HCT116 (cell line): Measurements from ENCODE around the gene MORN1. TPM values are rescaled to one million over a fixed set of nuclear protein-coding genes. Genes with fewer than 3 reads are reported as not detected.

Experiments used
- ATAC-seq: fragments of 200-7000 bp; cut with Tn5 transposase; 2 replicates; pipeline ENCODE4 v1.9.1; 2020; ENCODE audit warnings: mild to moderate bottlenecking, moderate library complexity
- BruUV-seq: library from RNA; stranded (reverse); fragments of 400-500 nt; replicated peaks from 2 replicates; lab custom pipeline; 2021; lab: Mats Ljungman, UMichigan
- CTCF ChIA-PET: fragments of 300-600 bp; sonication (Branson Sonifier 250); formaldehyde crosslinking; loops from one replicate; lab custom pipeline; 2021; ENCODE audit warnings: antibody characterized with exemption; lab: Charles Lee
- POLR2A ChIA-PET: fragments of 300-600, 350-600 bp; sonication (Branson Sonifier 250); formaldehyde crosslinking; loops from one replicate; lab custom pipeline; 2021; ENCODE audit warnings: antibody characterized with exemption; lab: Charles Lee
- RAD21 ChIA-PET, 2 experiments: fragments of 300-600 bp; sonication (Branson Sonifier 250); formaldehyde crosslinking; loops; one replicate each; lab custom pipeline; 2023; ENCODE audit warnings: low total read pairs in 2 of 2; ENCODE audit not compliant: uncharacterized antibody in 2 of 2, unreplicated experiment in 2 of 2, low non-redundant PET in 1 of 2; lab: Charles Lee
- DNase-seq: peaks from one replicate; pipeline ENCODE4 v3.0.0-alpha.2; 2010; ENCODE audit warnings: low read depth, low spot score
- H2AFZ ChIP-seq: fragments of 200-600 bp; shearing (Covaris generic), sonication (generic); 2 replicates; pipeline ENCODE4 v1.6.1; 2017; ENCODE audit warnings: low read depth, mixed run types, mixed read lengths, antibody characterized with exemption, low read length; ENCODE audit not compliant: poor library complexity, severe bottlenecking
- H3K27ac ChIP-seq: 2 replicates; pipeline ENCODE4 v1.5.1; 2012; ENCODE audit warnings: low read depth, low read length
- H3K27me3 ChIP-seq: fragments of 200-600 bp; sonication (generic); 2 replicates; pipeline ENCODE4 v1.6.1; 2016; ENCODE audit warnings: mixed run types, low read length, mixed read lengths; ENCODE audit not compliant: insufficient read depth
- H3K36me3 ChIP-seq, 2 experiments: fragments of 200-500 bp in 1 of 2; fragments of 200-600 bp in 1 of 2; sonication (Bioruptor generic) in 1 of 2; sonication (generic) in 1 of 2; 2 replicates each; pipeline versions ENCODE4 v1.5.1 to v1.6.1; 2014 to 2016; ENCODE audit warnings: low read length in 2 of 2, inconsistent platforms in 1 of 2, mixed read lengths in 1 of 2, mixed run types in 1 of 2; ENCODE audit not compliant: insufficient read depth in 2 of 2, control insufficient read depth in 1 of 2
- H3K4me1 ChIP-seq, 2 experiments: fragments of 200-600 bp in 1 of 2; sonication (generic) in 1 of 2; 2 replicates each; pipeline versions ENCODE4 v1.5.1 to v1.6.1; 2012 to 2017; ENCODE audit warnings: low read length in 2 of 2, inconsistent platforms in 1 of 2, mild to moderate bottlenecking in 1 of 2, mixed read lengths in 1 of 2, mixed run types in 1 of 2, moderate library complexity in 1 of 2; ENCODE audit not compliant: insufficient read depth in 2 of 2, control insufficient read depth in 1 of 2
- H3K4me2 ChIP-seq: fragments of 200-600 bp; sonication (generic); 2 replicates; pipeline ENCODE4 v1.6.1; 2017; ENCODE audit warnings: mixed run types, low read length, mixed read lengths
- H3K4me3 ChIP-seq, 2 experiments: fragments of 200-600 bp in 1 of 2; sonication (generic) in 1 of 2; replicated peaks in 1 of 2; 2 replicates each; pipeline ENCODE4 v1.5.1; 2011 to 2016; ENCODE audit warnings: low read length in 2 of 2, control low read depth in 1 of 2, low read depth in 1 of 2, mild to moderate bottlenecking in 1 of 2, mixed read lengths in 1 of 2, mixed run types in 1 of 2
- H3K79me2 ChIP-seq: fragments of 200-600 bp; sonication (generic); 2 replicates; pipeline ENCODE4 v1.6.1; 2017; ENCODE audit warnings: mild to moderate bottlenecking, mixed run types, low read length, moderate library complexity, mixed read lengths; ENCODE audit not compliant: insufficient read depth
- H3K9ac ChIP-seq: fragments of 200-600 bp; sonication (generic); 2 replicates; pipeline ENCODE4 v1.6.1; 2016; ENCODE audit warnings: low read length, mixed read lengths
- H3K9me2 ChIP-seq: fragments of 200-600 bp; sonication (generic), shearing (Covaris generic); 2 replicates; pipeline ENCODE4 v1.6.1; 2017; ENCODE audit warnings: mixed run types, mild to moderate bottlenecking, moderate library complexity; ENCODE audit not compliant: insufficient read depth
- H3K9me3 ChIP-seq, 2 experiments: fragments of 200-500 bp in 1 of 2; fragments of 200-600 bp in 1 of 2; sonication (Bioruptor generic) in 1 of 2; sonication (generic) in 1 of 2; 2 replicates each; pipeline ENCODE4 v1.6.1; 2014 to 2017; ENCODE audit warnings: low read length in 2 of 2, mixed read lengths in 2 of 2, inconsistent platforms in 1 of 2, low read depth in 1 of 2, mild to moderate bottlenecking in 1 of 2, mixed run types in 1 of 2, moderate library complexity in 1 of 2; ENCODE audit not compliant: control insufficient read depth in 1 of 2, insufficient read depth in 1 of 2
- H4K20me1 ChIP-seq: fragments of 200-600 bp; sonication (generic), shearing (Covaris generic); 2 replicates; pipeline ENCODE4 v1.6.1; 2017; ENCODE audit warnings: mixed run types, mild to moderate bottlenecking, moderate library complexity; ENCODE audit not compliant: insufficient read depth
- EGR1 ChIP-seq: IDR thresholded peaks from 2 replicates; pipeline ENCODE4 v1.6.1; 2012; ENCODE audit warnings: low read depth
- POLR2AphosphoS5 ChIP-seq: IDR thresholded peaks from 2 replicates; pipeline ENCODE4 v1.6.1; 2011; ENCODE audit warnings: mild to moderate bottlenecking, low read depth, low read length, moderate library complexity
- ZBTB33 ChIP-seq: IDR thresholded peaks from 2 replicates; pipeline ENCODE4 v1.6.1; 2011; ENCODE audit warnings: mild to moderate bottlenecking, low read length, moderate library complexity; ENCODE audit not compliant: insufficient replicate concordance; ENCODE audit errors: extremely low read depth
- ZFX ChIP-seq: fragments of 450-650 bp; IDR thresholded peaks from 2 replicates; pipeline ENCODE4 v1.6.1; 2017
- intact Hi-C: fragments of 100-400 bp; cut with micrococcal nuclease; formaldehyde crosslinking; loops from 2 replicates; pipeline ENCODE4 v1.10.0; 2022
- total RNA-seq: library from RNA; stranded (reverse); gene quantifications from one replicate; pipeline ENCODE4 v1.2.1, GENCODE V29; 2021; ENCODE audit not compliant: unreplicated experiment
- TF ChIP-seq, protein P1 (sequence below), 3 experiments: fragments of 200-600 bp in 1 of 3; sonication (generic) in 1 of 3; IDR thresholded peaks in 2 of 3; conservative IDR thresholded peaks in 1 of 3; 2 replicates each; pipeline ENCODE4 v1.5.1; 2012 to 2017; ENCODE audit warnings: low read depth in 2 of 3, low read length in 2 of 3, antibody characterized with exemption in 1 of 3, borderline replicate concordance in 1 of 3, control low read depth in 1 of 3, mild to moderate bottlenecking in 1 of 3, mixed read lengths in 1 of 3, mixed run types in 1 of 3, moderate library complexity in 1 of 3; ENCODE audit not compliant: insufficient read depth in 1 of 3

Gene MORN1
- total RNA-seq, 1 experiment from 2014 or later, result 21.4 TPM

DNA sequence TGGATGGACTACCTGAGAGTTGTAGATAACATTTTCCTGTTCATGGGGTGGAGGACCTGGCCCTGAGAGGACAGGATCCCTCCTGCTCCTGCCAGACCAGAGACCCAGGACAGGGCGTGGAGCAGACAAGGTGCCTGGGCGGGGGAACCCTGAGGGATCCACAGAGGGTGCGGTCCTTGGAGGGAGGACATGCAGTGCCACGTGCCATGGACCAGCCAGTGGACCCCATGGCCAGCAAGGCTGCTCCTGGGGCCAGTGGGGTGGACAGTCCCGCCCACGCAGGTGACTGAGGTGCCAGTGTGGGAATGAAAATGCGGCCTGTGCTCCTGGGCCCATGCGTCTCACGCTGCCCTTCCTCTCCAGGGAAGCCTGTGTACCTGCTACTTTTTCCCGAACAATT, 3.9 kb upstream of the MORN1 start (continued):
- TF ChIP-seq POLR2AphosphoS5 (no peak), EGR1 (no peak), ZBTB33 (no peak)
- TF ChIP-seq, protein P1, sequence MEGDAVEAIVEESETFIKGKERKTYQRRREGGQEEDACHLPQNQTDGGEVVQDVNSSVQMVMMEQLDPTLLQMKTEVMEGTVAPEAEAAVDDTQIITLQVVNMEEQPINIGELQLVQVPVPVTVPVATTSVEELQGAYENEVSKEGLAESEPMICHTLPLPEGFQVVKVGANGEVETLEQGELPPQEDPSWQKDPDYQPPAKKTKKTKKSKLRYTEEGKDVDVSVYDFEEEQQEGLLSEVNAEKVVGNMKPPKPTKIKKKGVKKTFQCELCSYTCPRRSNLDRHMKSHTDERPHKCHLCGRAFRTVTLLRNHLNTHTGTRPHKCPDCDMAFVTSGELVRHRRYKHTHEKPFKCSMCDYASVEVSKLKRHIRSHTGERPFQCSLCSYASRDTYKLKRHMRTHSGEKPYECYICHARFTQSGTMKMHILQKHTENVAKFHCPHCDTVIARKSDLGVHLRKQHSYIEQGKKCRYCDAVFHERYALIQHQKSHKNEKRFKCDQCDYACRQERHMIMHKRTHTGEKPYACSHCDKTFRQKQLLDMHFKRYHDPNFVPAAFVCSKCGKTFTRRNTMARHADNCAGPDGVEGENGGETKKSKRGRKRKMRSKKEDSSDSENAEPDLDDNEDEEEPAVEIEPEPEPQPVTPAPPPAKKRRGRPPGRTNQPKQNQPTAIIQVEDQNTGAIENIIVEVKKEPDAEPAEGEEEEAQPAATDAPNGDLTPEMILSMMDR (IDR thresholded peaks at IDR 0.05 in 2 of 3, conservative IDR thresholded peaks at IDR 0.05 in 1 of 3; ENCODE audit: borderline replicate concordance in 1 of 3, insufficient read depth in 1 of 3, low read depth in 2 of 3, low read length in 2 of 3), result no peak

DNA sequence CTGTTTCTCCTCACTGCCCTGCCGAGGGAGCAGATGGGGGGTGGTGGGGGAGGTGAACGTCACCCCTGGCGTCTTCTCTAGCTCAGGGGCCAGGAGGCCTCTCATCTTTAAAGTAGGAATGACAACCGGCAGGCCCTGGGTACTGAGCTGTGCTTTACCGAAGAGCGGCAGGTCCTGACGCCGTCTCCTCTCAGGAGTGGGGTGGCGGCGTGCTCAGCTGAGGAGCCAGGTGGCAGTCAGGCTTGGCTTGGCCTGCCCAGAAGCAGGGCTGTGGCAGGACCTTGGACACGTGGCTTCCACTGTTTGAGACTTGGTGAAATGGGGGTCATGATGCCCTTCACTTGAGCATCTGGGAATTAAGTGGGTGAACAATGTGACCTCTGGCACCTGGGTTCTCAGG, 3.4 kb upstream of the MORN1 start:
- H3K79me2 ChIP-seq, result peaks cover 83% of the 10 kb centered on the region
- intact Hi-C loops, result no loop called here
- H3K9ac ChIP-seq, result no peak overlapping the region
- no peak for ATAC-seq
- DNase-seq, result no peak
- H3K9me2 ChIP-seq, result no peaks in the 10 kb centered on the region
- 0 out of 2 replicates have a peak, but pooled peaks cover 7% of the 10 kb centered on the region for H4K20me1 ChIP-seq
- H3K4me3 ChIP-seq, result no peak overlapping the region
- no peaks in the 10 kb centered on the region for H3K27me3 ChIP-seq
- H3K4me1 ChIP-seq, result peaks cover 14 to 23% of the 10 kb centered on the region in 2 experiments
- no TSS peak for BruUV-seq
- H2AFZ ChIP-seq, result no peak overlapping the region
- RAD21 ChIA-PET, result no interaction called here
- peaks cover 27 to 43% of the 10 kb centered on the region in 2 experiments for H3K36me3 ChIP-seq
- POLR2A ChIA-PET, result no interaction called here
- no peak for TF ChIP-seq ZFX
- no peak overlapping the region for H3K4me2 ChIP-seq
- H3K9me3 ChIP-seq, result no peaks in the 10 kb centered on the region
- no peak overlapping the region for H3K27ac ChIP-seq
- CTCF ChIA-PET, result no interaction called here
